PC-9 (cell line): Measurements from ENCODE around the gene MAST4. TPM values are rescaled to one million over a fixed set of nuclear protein-coding genes. Genes with fewer than 3 reads are reported as not detected.
"Not testable (repeated sequence)": the region's sequence is repeated elsewhere in the genome, so short reads cannot be mapped to it uniquely, and the experiment has no call there.

Experiments
- BruUV-seq: library from RNA; stranded (reverse); fragments of 400-500 nt; replicated peaks from 2 replicates; lab custom pipeline; 2021; lab: Mats Ljungman, UMichigan
- CTCF ChIA-PET: fragments of 300-600 bp; sonication (Branson Sonifier 250); formaldehyde crosslinking; loops from one replicate; lab custom pipeline; 2022; ENCODE audit warnings: antibody characterized with exemption; lab: Charles Lee
- POLR2A ChIA-PET: fragments of 300-600 bp; sonication (Branson Sonifier 250); formaldehyde crosslinking; loops from one replicate; lab custom pipeline; 2022; ENCODE audit warnings: antibody characterized with exemption; ENCODE audit not compliant: unreplicated experiment; lab: Charles Lee
- DNase-seq, 2 experiments: peaks; one replicate each; pipeline versions ENCODE4 v3.0.0 to v3.0.0-alpha.2; 2015 to 2022; ENCODE audit warnings: mixed read lengths in 1 of 2
- H2AFZ ChIP-seq: fragments of 200-600 bp; sonication (generic); 2 replicates; pipeline ENCODE4 v1.8.1; 2017; ENCODE audit warnings: antibody characterized with exemption
- H3F3A ChIP-seq: fragments of 200-600 bp; sonication (generic); 2 replicates; pipeline ENCODE4 v1.8.1; 2017; ENCODE audit warnings: antibody characterized with exemption, mild to moderate bottlenecking, low read depth; ENCODE audit not compliant: insufficient read depth
- H3K27ac ChIP-seq: fragments of 200-600 bp; sonication (generic); 2 replicates; pipeline ENCODE4 v1.6.1; 2016; ENCODE audit warnings: mixed run types
- H3K27me3 ChIP-seq: fragments of 200-600 bp; sonication (generic); 2 replicates; pipeline ENCODE4 v1.6.1; 2016; ENCODE audit warnings: low read depth, mixed run types; ENCODE audit not compliant: insufficient read depth
- H3K36me3 ChIP-seq: fragments of 200-600 bp; sonication (generic); 2 replicates; pipeline ENCODE4 v1.6.1; 2016; ENCODE audit warnings: low read depth, mixed run types
- H3K4me1 ChIP-seq: fragments of 200-600 bp; sonication (generic); replicated peaks from 2 replicates; pipeline ENCODE4 v1.6.1; 2016; ENCODE audit warnings: mixed run types; ENCODE audit not compliant: insufficient read depth
- H3K4me2 ChIP-seq: fragments of 200-600 bp; sonication (generic); 2 replicates; pipeline ENCODE4 v1.6.1; 2017; ENCODE audit warnings: mixed run types
- H3K4me3 ChIP-seq: fragments of 200-600 bp; sonication (generic); 2 replicates; pipeline ENCODE4 v1.6.1; 2016; ENCODE audit warnings: mixed run types
- H3K79me2 ChIP-seq: fragments of 200-600 bp; sonication (generic); 2 replicates; pipeline ENCODE4 v1.6.1; 2017; ENCODE audit warnings: low read depth, mixed run types
- H3K9me2 ChIP-seq: fragments of 200-600 bp; sonication (generic); 2 replicates; pipeline ENCODE4 v1.8.1; 2017; ENCODE audit warnings: mild to moderate bottlenecking; ENCODE audit not compliant: insufficient read depth
- H3K9me3 ChIP-seq: fragments of 200-600 bp; sonication (generic); 2 replicates; pipeline ENCODE4 v1.8.1; 2016; ENCODE audit warnings: low read depth; ENCODE audit not compliant: insufficient read depth
- H4K20me1 ChIP-seq: fragments of 200-600 bp; sonication (generic); 2 replicates; pipeline ENCODE4 v1.8.1; 2017; ENCODE audit not compliant: insufficient read depth
- CTCF ChIP-seq: fragments of 200-600 bp; sonication (generic); conservative IDR thresholded peaks from 2 replicates; pipeline ENCODE4 v1.6.1; 2017; ENCODE audit warnings: mixed run types, antibody characterized with exemption, mild to moderate bottlenecking, moderate library complexity
- EZH2 ChIP-seq: fragments of 200-600 bp; sonication (generic); IDR thresholded peaks from 2 replicates; pipeline ENCODE4 v1.8.0; 2017; ENCODE audit warnings: antibody characterized with exemption, low read depth
- intact Hi-C: fragments of 100-400 bp; cut with micrococcal nuclease; formaldehyde crosslinking; loops from one replicate; pipeline ENCODE4 v1.10.0; 2022; ENCODE audit not compliant: unreplicated experiment
- total RNA-seq: library from RNA; stranded (reverse); gene quantifications from 2 replicates; pipeline ENCODE4 v1.2.3, GENCODE V29; 2021

Gene MAST4
- total RNA-seq, 1 experiment from 2014 or later = 19.3 TPM

GRCh38 chr5:67170767-67171166 lies 574.6 kb downstream of the MAST4 start:
- ChIA-PET POLR2A (no interaction called here), CTCF (no interaction called here)
- Histone ChIP-seq H3K27me3 (no peaks in the 10 kb centered on the region), H4K20me1 (no peaks in the 10 kb centered on the region), H3K27ac (no peak overlapping the region), H3K79me2 (no peaks in the 10 kb centered on the region), H3K4me3 (no peak overlapping the region), H3K9me3 (no peaks in the 10 kb centered on the region), H3K36me3 (no peaks in the 10 kb centered on the region; the same call in 1 of the 2 replicates), H3K4me2 (no peak overlapping the region), H3K9me2 (no peaks in the 10 kb centered on the region), H2AFZ (no peak overlapping the region), H3F3A (no peaks in the 10 kb centered on the region), H3K4me1 (no peaks in the 10 kb centered on the region)
- no peak for DNase-seq
- BruUV-seq = no TSS peak
- intact Hi-C loops = no loop called here
- TF ChIP-seq EZH2 (no peak), CTCF (no peak)

GRCh38 chr5:67173351-67173750 lies 577.2 kb downstream of the MAST4 start:
- H3K27me3 ChIP-seq, H3F3A ChIP-seq, H3K36me3 ChIP-seq, H4K20me1 ChIP-seq, CTCF ChIA-PET, BruUV-seq, H2AFZ ChIP-seq, H3K79me2 ChIP-seq, H3K27ac ChIP-seq, H3K4me1 ChIP-seq, intact Hi-C loops, H3K9me2 ChIP-seq, H3K9me3 ChIP-seq, H3K4me2 ChIP-seq, H3K4me3 ChIP-seq, POLR2A ChIA-PET, DNase-seq: not testable (repeated sequence)

GRCh38 chr5:67173959-67174358 lies 577.8 kb downstream of the MAST4 start:
- no peaks in the 10 kb centered on the region for H3K27me3 ChIP-seq
- no peaks in the 10 kb centered on the region for H3K9me3 ChIP-seq
- POLR2A ChIA-PET = no interaction called here

More at GRCh38 chr5:67173959-67174358, 577.8 kb downstream of the MAST4 start:
- intact Hi-C loops = no loop called here
- Histone ChIP-seq H3K79me2 (no peaks in the 10 kb centered on the region), H3F3A (no peaks in the 10 kb centered on the region; the same call in 1 of the 2 replicates), H4K20me1 (no peaks in the 10 kb centered on the region), H3K4me3 (no peak overlapping the region), H3K27ac (no peak overlapping the region), H3K36me3 (no peaks in the 10 kb centered on the region), H2AFZ (no peak overlapping the region), H3K4me1 (peaks cover 3% of the 10 kb centered on the region; the same call in 1 of the 2 replicates), H3K4me2 (no peak overlapping the region), H3K9me2 (no peaks in the 10 kb centered on the region)
- BruUV-seq = no TSS peak
- CTCF ChIA-PET = no interaction called here
- DNase-seq = no peak
- no peak for TF ChIP-seq EZH2
- TF ChIP-seq CTCF = no peak
